Measurements from ENCODE around the gene MYPOP.

The MYPOP gene

GRCh38 chr19:45847663-45848062 lies 54.8 kb downstream of the MYPOP start:
- H3K79me1 ChIP-seq (replicated peaks; ENCODE audit: low read length, poor library complexity, severe bottlenecking), result peaks cover 31% of the 10 kb centered on the region
- H2BK5ac ChIP-seq (ENCODE audit: low read depth, low read length, poor library complexity, severe bottlenecking), result no peak overlapping the region
- H3K4me2 ChIP-seq (ENCODE audit: low read length, poor library complexity, severe bottlenecking), result no peak overlapping the region
- 98% methylated on average over 13 of the region's 13 CpGs for WGBS
- H3K4me3 ChIP-seq (ENCODE audit: insufficient read depth in 1 of 2, low read depth in 1 of 2, low read length in 2 of 2), result no peak overlapping the region
- no peak overlapping the region for H2BK120ac ChIP-seq (ENCODE audit: low read depth, low read length)
- H2AFZ ChIP-seq (ENCODE audit: low read depth, low read length), result no peak overlapping the region
- DNase-seq, result no peak
- no peak overlapping the region for H3K9ac ChIP-seq (ENCODE audit: low read length)
- peaks cover 72 to 95% of the 10 kb centered on the region in 2 experiments for H3K36me3 ChIP-seq (ENCODE audit: control insufficient read depth in 1 of 2, insufficient read depth in 2 of 2, low read depth in 1 of 2, low read length in 2 of 2)
- H3K4me1 ChIP-seq (ENCODE audit: control insufficient read depth, insufficient read depth, low read depth, low read length), result no peaks in the 10 kb centered on the region
- no peak overlapping the region for H3K14ac ChIP-seq (ENCODE audit: low read length in 2 of 2)
- H3K4ac ChIP-seq (ENCODE audit: low read depth in 1 of 2, low read length in 2 of 2), result no peak overlapping the region
- H2AK5ac ChIP-seq (ENCODE audit: low read length, severe bottlenecking), result no peak overlapping the region
- H3K9me3 ChIP-seq (ENCODE audit: control insufficient read depth, low read length), result no peaks in the 10 kb centered on the region
- no peak overlapping the region for H3K18ac ChIP-seq (ENCODE audit: low read depth in 1 of 2, low read length in 2 of 2)
- H3K23ac ChIP-seq (ENCODE audit: low read length in 2 of 2), result no peak overlapping the region
- no peak overlapping the region for H3K27ac ChIP-seq (ENCODE audit: low read length, poor library complexity, severe bottlenecking)
- no peak overlapping the region for H4K8ac ChIP-seq (ENCODE audit: low read length)
- no peaks in the 10 kb centered on the region for H3K27me3 ChIP-seq (ENCODE audit: control insufficient read depth in 1 of 2, insufficient read depth in 1 of 2, low read length in 2 of 2)
- H2BK12ac ChIP-seq (ENCODE audit: low read length in 2 of 2), result no peak overlapping the region
- no peak overlapping the region for H4K91ac ChIP-seq (ENCODE audit: low read length)
- H2BK15ac ChIP-seq (ENCODE audit: low read depth, poor library complexity, severe bottlenecking), result no peak overlapping the region

- 98% methylated on average over 14 of the region's 14 CpGs for WGBS
- H3K27me3 ChIP-seq (ENCODE audit: control insufficient read depth in 1 of 2, insufficient read depth in 1 of 2, low read length in 2 of 2), result no peaks in the 10 kb centered on the region
These were observed 60.2 kb downstream of the MYPOP start for GRCh38 chr19:45842198-45842597.

More at GRCh38 chr19:45842198-45842597, 60.2 kb downstream of the MYPOP start:
- H3K4ac ChIP-seq (ENCODE audit: low read depth in 1 of 2, low read length in 2 of 2), result no peak overlapping the region
- H3K4me2 ChIP-seq (ENCODE audit: low read length, poor library complexity, severe bottlenecking), result no peak overlapping the region
- no peak overlapping the region for H4K8ac ChIP-seq (ENCODE audit: low read length)
- no peak overlapping the region for H4K91ac ChIP-seq (ENCODE audit: low read length)
- peaks cover 3% of the 10 kb centered on the region for H3K9me3 ChIP-seq (ENCODE audit: control insufficient read depth, low read length)
- peaks cover 27% of the 10 kb centered on the region for H3K79me1 ChIP-seq (replicated peaks; ENCODE audit: low read length, poor library complexity, severe bottlenecking)
- H2AFZ ChIP-seq (ENCODE audit: low read depth, low read length), result no peak overlapping the region
- no peak overlapping the region for H3K23ac ChIP-seq (ENCODE audit: low read length in 2 of 2)
- H2BK15ac ChIP-seq (ENCODE audit: low read depth, poor library complexity, severe bottlenecking), result no peak overlapping the region
- no peak overlapping the region for H2BK12ac ChIP-seq (ENCODE audit: low read length in 2 of 2)
- no peak overlapping the region for H3K18ac ChIP-seq (ENCODE audit: low read depth in 1 of 2, low read length in 2 of 2)
- H3K9ac ChIP-seq (ENCODE audit: low read length), result no peak overlapping the region
- H3K4me3 ChIP-seq (ENCODE audit: insufficient read depth in 1 of 2, low read depth in 1 of 2, low read length in 2 of 2), result no peak overlapping the region
- no peak for DNase-seq
- no peak overlapping the region for H2AK5ac ChIP-seq (ENCODE audit: low read length, severe bottlenecking)
- no peak overlapping the region for H3K14ac ChIP-seq (ENCODE audit: low read length in 2 of 2)
- no peak overlapping the region for H2BK120ac ChIP-seq (ENCODE audit: low read depth, low read length)
- no peak overlapping the region for H2BK5ac ChIP-seq (ENCODE audit: low read depth, low read length, poor library complexity, severe bottlenecking)
- H3K4me1 ChIP-seq (ENCODE audit: control insufficient read depth, insufficient read depth, low read depth, low read length), result no peaks in the 10 kb centered on the region
- H3K36me3 ChIP-seq (ENCODE audit: control insufficient read depth in 1 of 2, insufficient read depth in 2 of 2, low read depth in 1 of 2, low read length in 2 of 2), result peaks cover 66 to 84% of the 10 kb centered on the region in 2 experiments
- no peak overlapping the region for H3K27ac ChIP-seq (ENCODE audit: low read length, poor library complexity, severe bottlenecking)

Measured in mesenchymal stem cell (in vitro differentiated cells and primary cell).